Islet precursor cell (in vitro differentiated cells): Measurements from ENCODE around the gene ZNF232.
"Not testable (repeated sequence)": the region's sequence is repeated elsewhere in the genome, so short reads cannot be mapped to it uniquely, and the experiment has no call there.

Experiments
- DNase-seq: peaks from one replicate; pipeline ENCODE4 v3.0.0-alpha.2; 2018

ZNF232 gene

DNA sequence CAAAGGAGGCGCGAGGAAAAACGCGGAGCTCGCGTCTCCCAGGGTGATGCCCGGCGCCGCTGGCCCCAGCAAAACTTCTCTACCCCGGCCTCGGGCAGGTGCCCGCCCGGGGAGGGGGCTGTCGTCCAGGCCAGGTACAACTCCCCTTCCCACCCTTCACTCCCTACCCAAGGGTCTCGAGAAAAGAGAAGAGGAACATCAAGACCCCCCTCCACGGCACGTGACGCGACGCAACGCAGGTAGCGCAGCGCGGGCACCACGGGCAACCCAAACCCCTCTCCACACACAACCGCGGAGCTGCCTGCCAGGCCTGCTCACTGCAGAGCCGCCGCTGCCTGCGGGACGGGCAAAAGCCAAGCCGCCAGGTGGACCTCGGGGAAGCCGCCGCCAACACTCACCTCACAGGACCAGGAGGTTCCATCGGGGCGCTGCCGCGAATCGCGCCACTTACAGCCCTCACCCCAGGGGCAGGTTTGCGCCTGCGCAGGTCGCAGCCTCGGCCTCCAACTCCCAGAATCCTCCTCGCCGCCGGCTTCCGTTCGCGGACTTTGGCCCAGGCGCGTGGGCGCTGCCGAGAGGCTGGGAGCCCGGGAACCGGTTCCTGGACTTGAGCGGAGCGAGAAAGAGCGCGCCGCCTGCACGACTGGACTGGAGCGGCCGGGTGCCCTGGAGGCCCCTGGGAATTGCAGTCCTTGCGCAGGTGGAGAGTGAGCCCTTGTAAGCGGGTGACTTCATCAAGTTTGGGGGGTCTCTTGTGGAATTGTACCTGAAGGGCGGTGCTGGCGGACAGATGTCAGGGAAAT lies at the start of gene ZNF232:
Gene ZNF232, minus strand, starts transcription at position 477 of the 803 bp plus-strand sequence. Its CDS starts 56 bp downstream, at position 421.
- DNase-seq = peak; percentile 99

DNA sequence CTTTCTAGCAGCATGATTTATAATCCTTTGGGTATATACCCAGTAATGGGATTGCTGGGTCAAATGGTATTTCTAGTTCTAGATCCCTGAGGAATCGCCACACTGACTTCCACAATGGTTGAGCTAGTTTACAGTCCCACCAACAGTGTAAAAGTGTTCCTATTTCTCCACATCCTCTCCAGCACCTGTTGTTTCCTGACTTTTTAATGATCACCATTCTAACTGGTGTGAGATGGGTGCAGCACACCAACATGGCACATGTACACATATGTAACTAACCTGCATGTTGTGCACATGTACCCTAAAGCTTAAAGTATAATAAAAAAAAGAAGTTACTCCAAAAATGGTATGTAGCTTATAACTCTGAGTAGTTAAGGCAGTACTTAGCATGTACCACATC lies 49.0 kb upstream of the ZNF232 start:
- DNase-seq = not testable (repeated sequence)

DNA sequence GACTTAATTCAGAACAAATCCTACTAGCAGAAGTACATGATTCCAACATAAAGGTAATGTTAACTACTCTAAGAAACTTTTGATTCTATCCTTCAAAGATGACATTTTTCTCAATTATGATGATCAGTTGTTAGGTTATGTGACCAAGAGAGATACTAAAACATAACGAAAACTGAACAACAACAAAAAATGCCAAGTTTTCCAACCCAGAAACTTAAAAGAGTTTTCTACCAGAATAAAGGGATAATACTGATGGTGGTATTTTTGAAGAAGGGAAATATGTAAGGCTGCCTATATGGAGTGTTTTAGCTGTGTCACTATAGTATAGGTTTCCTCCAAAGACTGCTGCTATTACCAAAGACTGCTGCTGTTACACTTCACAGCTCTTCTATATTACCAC lies 34.4 kb upstream of the ZNF232 start:
- not testable (repeated sequence) for DNase-seq

DNA sequence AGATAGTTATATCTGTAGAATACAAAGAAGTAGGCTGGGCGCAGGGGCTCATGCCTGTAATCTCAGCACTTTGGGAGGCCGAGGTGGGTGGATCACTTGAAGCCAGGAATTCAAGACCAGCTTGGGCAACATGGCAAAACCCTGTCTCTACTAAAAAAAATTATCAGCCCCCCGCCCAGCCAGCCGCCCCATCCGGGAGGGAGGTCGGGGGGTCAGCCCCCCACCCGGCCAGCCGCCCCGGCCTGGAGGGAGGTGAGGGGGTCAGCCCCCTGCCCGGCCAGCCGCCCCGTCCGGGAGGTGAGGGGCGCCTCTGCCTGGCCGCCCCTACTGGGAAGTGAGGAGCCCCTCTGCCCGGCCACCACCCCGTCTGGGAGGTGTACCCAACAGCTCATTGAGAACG lies 31.2 kb upstream of the ZNF232 start:
- DNase-seq = not testable (repeated sequence)

DNA sequence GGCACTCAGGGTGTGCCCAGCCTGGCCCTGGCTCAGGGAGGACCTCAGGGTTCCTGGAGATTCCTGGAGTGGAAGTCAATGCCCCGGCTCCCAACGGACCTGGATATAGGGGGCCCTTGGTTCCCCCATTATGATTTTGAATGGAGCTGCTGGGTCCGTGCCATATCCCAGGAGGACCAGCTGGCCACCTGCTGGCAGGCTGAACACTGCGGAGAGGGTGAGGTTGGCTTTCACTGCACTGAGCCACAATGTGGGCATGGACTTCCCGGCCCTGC lies 27.7 kb upstream of the ZNF232 start:
- no peak for DNase-seq

DNA sequence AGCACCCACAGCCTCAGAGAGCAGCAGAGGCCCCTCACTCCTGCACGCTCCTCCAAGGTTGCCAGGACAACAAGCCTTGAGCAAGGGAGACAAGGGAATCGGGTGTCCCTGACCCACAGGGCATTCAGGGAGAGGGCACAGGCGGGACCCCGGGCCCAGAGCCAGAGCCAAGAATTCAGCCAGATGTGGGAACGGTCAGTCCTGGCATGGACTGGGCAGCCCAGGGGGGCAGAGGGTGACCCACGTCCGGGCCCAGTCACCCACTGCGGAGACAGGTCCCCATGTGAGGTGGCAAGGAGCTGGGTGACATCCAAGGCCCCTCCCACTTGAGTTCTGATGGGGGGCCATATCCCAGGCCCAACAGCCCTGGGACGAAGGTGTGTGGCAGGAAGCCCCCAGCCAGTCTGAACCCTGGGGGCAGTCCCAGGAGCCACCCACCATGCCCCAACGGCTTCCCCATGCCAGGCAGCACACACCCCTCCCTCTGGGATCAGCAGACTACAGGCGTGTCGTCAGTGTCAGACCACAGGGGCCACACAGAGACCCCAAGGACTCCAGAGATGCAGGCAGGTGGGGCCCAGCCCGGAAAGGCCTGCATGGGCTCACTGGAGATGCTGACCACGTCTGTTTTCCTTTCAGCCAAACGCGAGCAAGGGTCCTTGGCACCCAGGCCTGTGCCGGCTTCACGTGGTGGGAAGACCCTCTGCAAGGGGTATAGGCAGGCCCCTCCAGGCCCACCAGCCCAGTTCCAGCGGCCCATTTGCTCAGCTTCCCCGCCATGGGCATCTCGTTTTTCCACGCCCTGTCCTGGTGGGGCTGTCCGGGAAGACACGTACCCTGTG lies 27.2 kb upstream of the ZNF232 start:
- no peak for DNase-seq

DNA sequence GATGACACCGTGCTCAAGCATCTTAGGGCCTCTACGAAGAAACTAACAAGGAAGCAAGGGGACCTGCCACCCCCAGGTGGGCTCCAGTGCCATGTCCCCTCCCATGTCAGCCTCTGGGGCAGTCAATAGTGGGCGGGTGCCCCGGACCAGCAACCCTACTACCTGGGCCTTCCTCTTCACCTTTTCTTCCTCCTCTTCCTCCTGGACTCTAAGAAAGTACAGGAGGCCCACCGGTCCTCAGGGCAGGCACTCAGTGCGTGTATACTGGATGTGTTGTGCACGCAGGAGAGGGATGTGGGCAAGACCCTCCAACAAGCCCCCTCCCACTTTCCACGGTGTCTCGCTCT lies 26.5 kb upstream of the ZNF232 start:
- DNase-seq = not testable (repeated sequence)

DNA sequence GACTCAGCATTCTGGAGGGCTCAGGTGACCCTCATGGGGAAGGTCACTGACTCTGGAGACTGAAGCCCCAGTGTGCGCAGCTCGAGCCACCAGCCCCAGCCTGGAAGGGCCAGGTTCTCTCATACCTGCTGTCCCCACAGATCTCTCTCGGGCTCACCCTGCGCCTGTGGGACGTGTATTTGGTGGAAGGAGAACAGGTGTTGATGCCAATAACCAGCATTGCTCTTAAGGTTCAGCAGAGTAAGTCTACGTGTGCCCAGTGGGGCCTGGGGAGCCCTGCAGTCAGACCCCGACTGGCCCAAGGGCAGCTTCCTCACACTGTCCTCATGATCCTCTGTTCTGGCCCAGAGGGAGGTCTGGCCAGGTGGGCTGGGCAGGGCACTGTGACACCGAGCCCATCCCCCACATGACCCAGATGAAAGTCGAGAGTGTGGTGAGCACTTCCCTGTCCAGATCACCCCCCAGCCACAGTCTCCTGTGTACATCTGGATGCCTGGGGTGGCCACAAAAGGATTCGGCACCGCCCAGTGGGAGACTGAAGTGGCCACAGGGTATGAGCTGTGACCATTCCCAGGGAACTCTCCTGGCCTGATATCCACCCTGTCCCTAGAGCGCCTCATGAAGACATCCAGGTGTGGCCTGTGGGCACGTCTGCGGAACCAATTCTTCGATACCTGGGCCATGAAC lies 26.0 kb upstream of the ZNF232 start:
- DNase-seq = not testable (repeated sequence)

DNA sequence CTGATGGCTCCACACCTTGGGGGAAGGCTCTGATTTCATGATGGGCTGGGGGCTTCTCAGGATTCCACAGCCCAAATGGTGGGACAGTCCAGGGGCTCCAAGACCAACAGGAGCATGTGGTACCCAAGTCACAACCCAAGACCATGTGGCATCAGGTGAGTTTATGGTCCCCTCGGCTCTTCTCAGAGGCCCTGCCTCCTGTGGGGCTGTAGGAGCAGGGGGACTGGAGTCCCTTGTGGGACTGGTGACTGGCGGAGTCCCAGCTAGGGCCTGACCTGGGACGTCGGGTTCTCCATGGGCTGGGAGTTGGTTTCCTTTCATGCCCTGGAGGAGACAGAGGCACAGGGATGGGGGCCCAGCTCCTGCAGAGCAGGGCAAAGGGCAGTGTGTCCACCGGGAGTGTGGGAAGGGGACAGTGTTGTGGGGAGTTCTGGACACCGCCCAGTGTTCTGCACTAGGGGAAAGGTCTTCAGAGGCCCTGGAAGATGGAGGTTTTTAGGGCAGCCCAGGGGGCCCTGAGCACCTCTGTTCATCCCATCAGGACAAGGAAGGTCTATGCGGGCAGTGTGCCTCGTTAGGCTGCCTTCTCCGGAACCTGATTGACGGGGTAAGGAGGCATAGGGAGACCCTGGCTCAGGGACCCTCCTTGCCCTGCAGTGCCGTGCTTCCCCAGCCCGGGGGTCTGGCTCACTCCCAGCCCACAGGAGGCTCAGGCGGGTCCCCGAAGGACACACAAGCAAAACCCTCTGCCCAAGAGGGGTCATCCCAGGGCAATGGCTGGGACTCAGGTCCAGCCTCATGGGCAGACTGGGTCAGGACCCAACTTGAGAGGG lies 25.1 kb upstream of the ZNF232 start:
- DNase-seq = not testable (repeated sequence)

DNA sequence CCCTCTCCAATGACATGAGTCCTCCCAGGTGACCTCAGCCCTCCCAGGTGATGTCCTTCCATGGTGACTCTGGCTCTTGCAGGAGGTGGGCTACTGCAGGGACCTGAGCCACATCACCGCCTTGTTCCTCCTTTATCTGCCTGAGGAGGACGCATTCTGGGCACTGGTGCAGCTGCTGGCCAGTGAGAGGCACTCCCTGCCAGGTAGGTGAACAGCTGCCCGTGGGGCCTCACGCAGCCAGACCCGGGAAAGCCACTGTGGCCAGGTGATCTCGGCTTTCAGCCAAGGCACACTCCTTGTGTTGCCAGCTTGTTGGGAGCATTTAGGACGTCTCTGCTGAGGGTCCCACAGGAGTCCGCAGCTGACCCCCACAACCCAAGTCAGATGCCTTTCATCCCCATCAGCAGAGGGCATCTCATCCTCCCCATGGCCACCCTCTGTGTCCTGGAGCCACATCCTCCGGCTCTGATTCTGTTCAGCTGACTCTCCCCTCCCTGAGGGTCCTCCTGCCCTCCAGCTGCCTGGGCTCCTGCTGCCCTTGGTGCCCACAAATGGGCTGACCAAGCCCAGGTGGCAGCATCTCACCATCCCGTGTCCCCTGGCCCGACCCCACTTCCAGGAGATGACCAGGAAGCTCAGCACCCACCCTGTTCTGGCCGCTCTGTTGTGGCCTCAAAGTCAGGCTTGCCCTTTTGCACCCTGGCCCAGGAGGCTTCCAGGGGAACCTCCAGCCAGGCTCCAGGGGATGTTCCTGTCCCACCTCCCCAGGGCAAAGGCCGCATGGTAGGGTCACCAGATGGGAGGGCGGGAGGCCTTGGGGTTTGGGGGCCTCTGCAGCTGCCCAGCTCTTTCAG lies 24.3 kb upstream of the ZNF232 start:
- no peak for DNase-seq

DNA sequence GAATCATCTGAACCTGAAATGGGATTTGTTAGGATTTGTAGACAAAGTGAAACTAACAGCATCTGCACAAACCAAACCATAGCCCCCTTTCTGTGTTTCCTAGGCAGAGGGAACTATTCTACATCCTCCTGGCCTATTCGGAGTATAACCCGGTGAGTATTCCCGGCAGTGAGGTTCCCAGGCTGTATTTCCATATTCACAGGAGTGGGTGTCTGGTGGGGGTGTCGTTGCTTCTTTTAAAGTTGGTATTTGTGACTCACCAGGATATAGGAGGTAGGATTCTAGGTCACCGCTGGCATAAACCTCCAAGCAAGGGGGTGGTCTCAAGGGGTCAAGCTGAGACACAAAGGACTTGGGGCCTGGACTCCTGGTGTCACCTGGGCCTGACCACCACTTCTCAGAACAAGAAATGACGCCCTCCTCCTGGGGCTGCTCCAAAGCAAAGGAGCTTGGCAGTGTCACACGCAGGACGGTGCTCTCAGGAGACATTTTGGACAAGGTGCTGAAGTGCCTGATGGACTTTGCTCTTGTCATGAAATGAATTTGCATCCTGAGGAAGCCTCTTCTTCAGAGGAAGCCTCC lies 23.5 kb upstream of the ZNF232 start:
- DNase-seq = not testable (repeated sequence)

DNA sequence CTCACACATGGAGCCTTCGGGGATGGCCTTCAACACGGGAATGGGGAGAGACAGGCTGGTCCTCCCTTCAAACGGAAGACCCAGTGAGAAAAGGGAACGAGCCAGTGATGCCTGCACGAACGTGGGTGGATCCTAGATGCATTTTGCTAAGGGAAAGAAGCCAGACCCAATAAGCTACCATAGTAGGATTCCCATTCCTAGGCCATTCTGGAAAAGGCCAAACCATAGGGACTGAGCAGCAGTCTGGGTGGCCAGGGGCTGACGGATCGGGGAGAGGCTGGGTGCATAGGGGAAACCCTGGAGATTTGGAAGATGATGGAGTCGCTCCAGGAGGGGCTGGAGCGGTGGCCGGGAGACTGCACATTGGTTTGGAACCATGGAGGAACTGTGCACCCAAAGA lies 22.9 kb upstream of the ZNF232 start:
- peak; percentile 33 for DNase-seq

DNA sequence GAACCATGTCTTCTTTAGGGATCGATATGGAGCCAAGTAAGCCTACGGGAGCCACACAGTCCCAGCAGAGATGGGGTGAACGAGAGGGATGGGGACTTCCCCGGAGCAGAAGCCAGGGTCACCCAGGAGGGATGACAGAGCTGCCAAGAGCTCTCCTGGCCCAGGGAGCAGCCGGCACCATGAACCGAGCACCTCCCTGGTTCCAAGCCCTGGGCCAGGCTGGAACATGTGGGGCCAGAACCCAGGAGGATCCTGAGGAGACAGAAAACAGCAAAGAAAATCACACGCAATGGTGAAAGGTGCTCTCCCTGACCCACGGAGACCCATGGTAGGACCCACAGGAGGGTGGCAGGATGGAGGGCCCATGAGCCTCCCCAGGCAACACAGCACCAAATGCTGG lies 22.3 kb upstream of the ZNF232 start:
- DNase-seq = peak; percentile 32

DNA sequence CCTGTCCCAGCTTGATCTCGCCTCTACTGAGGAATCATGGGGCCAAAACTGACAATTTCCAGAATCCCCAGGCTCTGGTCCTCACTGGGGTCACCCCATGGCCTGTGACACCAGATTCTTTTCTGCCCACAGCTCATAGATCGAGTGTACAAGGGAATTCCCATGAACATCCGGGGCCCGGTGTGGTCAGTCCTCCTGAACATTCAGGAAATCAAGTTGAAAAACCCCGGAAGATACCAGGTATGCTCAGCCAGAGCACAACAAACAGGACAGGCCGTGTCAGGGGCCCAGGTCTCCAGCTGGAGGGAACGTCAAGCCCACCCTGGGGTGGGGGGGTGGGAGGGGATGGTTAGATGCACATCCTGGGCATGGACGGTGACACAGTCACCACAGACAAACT lies 21.6 kb upstream of the ZNF232 start:
- DNase-seq = peak; percentile 46

DNA sequence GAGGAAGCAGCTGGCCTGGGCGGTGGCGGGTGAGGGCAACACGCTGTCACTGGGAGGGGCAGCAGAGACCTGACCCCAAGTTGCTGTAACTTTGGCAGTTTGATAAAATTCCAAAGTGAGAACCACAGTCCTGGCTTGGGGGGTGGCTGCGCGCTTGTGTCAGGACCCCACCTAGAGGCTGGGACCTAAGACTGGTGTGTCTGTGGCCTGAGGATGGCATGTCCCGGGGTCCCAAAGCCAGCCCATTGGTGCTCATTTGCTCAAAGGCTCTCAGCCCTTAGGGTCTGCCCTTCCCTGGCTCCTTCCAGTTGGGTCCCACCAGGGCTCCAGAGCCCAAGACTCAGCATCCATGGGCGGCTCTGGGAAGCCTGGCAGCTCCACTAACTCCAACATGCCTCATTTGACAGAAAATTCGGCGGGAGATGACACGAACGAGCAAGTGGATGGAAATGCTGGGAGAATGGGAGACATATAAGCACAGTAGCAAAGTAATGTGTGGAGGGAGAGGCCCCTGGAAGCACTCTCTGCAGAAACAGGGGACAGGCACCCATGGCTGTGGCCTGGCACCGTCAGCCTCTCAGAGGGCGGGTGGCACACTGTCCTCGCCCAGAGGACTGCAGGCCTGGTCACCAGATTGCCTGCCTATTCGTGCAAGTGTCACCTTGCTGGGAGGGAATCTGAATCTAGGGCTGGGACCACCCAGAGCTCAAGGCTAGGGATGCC lies 21.0 kb upstream of the ZNF232 start:
- DNase-seq = peak; percentile 36

DNA sequence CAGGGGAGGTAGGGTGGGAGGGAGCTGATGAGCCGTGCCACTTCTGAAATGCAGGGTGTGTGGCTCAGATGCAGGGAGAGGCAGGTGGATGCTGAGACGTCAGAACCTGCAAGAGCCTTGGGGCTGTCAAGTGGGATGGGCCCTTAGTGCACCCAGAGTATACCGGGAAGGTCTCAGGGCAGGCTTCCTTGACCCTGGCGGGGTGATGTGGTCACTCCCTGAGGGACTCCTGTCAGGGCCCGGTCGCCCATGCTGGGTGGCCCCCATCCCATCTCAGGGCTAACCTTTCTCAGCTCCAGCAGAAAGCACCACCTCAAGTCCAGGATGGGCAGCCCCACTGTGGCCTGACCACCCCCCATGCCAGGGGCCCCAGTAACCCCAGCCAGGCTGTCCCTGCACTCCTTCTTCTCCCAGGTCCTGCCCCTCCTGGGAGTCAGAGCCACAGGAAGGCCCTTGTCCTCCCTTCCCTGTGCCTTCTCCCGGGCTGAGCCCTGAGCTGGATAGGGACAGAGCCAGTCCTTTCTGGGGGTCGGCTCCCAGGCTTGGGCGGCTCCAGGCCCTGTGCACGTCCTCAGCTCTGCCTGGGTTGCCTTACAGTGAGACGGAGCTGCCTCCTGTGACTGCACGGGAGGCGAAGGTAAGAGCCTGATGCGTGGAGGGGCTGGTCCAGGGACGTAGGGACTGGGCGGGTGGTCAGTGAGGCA lies 20.3 kb upstream of the ZNF232 start:
- peak; percentile 46 for DNase-seq

DNA sequence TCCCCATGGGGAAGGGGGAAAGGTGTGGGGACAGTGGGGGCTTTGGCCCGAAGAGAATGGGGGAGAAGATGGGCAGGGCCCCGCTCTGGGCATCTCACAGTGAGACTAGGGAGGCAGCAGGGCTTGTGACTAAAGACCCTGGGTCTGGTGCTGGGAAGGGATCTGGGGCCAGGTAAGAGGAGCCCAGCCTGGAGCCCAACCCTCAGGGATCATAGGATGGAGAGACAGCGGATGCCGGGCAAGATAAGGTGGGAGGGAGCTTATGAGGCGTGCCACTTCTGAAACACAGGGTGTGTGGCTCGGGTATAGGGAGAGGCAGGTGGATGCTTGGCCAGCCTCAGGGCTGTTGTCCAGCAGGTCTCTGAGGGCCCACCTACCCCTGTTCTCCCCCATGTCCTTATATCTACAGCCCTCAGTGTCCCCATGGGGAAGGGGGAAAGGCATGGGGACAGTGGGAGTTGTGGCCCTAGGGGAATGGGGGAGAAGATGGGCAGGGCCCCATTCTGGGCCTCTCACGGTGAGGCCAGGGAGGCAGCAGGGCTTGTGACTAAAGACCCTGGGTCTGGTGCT lies 19.6 kb upstream of the ZNF232 start:
- DNase-seq = peak; percentile 44

DNA sequence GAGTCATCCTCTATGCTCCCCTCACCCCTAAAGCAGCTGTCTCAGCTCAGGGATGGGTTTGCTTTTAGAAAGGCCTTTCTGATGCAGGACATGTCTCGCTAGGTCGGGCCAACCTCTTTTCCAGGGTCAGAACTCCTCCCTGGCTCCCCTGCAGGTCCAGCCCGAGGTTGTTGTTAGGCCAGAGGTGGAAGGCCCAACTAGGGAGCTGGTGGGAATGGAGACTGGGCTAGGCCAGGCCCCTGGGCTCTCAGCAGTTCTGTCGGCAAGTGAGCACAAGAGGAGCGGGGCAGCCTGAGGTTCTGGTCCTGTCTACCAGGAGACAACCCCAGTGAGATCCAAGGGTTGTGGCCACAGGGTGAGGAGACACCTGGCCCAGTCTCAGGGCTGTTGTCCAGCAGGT lies 19.0 kb upstream of the ZNF232 start:
- DNase-seq = peak; percentile 35

DNA sequence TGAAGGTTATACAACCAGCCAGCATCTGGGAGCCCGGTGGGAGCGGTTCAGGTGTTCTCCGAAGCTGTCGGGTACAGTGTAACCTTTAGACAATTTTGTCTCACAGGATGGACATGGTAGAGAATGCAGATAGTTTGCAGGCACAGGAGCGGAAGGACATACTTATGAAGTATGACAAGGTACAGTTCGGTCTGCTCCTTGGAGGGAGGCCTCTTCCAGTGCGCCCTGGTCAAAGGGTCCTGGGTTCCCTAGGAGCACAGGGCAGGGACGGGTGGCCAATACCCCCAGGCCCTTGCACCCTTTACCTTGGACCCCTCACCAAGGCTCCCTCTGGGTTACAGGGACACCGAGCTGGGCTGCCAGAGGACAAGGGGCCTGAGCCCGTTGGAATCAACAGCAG lies 18.6 kb upstream of the ZNF232 start:
- peak; percentile 39 for DNase-seq

DNA sequence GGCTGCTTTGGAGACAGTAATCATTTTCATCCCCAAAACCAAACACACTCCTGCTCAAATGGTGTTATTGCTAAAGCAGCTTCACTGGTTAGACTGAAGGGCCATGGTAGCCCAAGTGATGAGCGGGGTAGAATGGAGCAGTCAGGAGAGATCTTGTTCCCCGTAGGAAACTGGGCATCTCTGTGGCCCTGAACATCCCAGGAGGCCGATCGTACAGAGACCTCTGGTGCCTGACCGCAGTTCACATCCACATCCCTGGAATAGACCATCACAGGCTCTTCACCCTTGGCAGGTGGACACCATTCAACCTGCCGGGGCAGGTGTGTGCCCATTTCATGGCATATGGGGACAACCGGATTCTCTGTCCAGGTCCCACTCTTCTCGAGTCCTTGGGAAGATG lies 18.1 kb upstream of the ZNF232 start:
- not testable (repeated sequence) for DNase-seq
